ENCODE results near the gene ZGLP1. TPM values are rescaled to one million over a fixed set of nuclear protein-coding genes. Genes with fewer than 3 reads are reported as not detected.
"Not testable (repeated sequence)": the region's sequence is repeated elsewhere in the genome, so short reads cannot be mapped to it uniquely, and the experiment has no call there.

The ZGLP1 gene
- total and polyA plus RNA-seq, 2 experiments from 2014 or later = 4.1 to 12.2 TPM

- Histone ChIP-seq H3K36me3 (no peaks in the 10 kb centered on the region), H3K4me1 (ENCODE audit: low read depth) (no peaks in the 10 kb centered on the region), H3K27me3 (peaks cover 34% of the 10 kb centered on the region), H3K4me3 (no peak overlapping the region), H3K9me3 (ENCODE audit: low read depth) (no peaks in the 10 kb centered on the region), H3K27ac (no peak overlapping the region)
- no peak for TF ChIP-seq CTCF (IDR thresholded peaks at IDR 0.05; ENCODE audit: low read depth, low read length)
- no peak for DNase-seq (ENCODE audit: low read depth in 1 of 2, low spot score in 1 of 2)
Observed at GRCh38 chr19:10285393-10285792, 24.2 kb downstream of the ZGLP1 start.

- Histone ChIP-seq H3K4me3 (no peak overlapping the region), H3K4me1 (ENCODE audit: low read depth) (no peaks in the 10 kb centered on the region), H3K36me3 (no peaks in the 10 kb centered on the region), H3K9me3 (ENCODE audit: low read depth) (no peaks in the 10 kb centered on the region), H3K27me3 (peaks cover 30% of the 10 kb centered on the region), H3K27ac (no peak overlapping the region)
- no peak for TF ChIP-seq CTCF (IDR thresholded peaks at IDR 0.05; ENCODE audit: low read depth, low read length)
- no peak for DNase-seq (ENCODE audit: low read depth in 1 of 2, low spot score in 1 of 2)
Observed at GRCh38 chr19:10284960-10285278, 24.7 kb downstream of the ZGLP1 start.

- H3K4me1 ChIP-seq (ENCODE audit: low read depth) = no peaks in the 10 kb centered on the region
- no peak for TF ChIP-seq CTCF (IDR thresholded peaks at IDR 0.05; ENCODE audit: low read depth, low read length)
- H3K27ac ChIP-seq = no peak overlapping the region
- H3K27me3 ChIP-seq = peaks cover 23% of the 10 kb centered on the region
- H3K4me3 ChIP-seq = no peak overlapping the region
- no peaks in the 10 kb centered on the region for H3K9me3 ChIP-seq (ENCODE audit: low read depth)
- DNase-seq (ENCODE audit: low read depth in 1 of 2, low spot score in 1 of 2) = no peak
- H3K36me3 ChIP-seq = no peaks in the 10 kb centered on the region
Observed at GRCh38 chr19:10284065-10284959, 25.3 kb downstream of the ZGLP1 start.

GRCh38 chr19:10283301-10284064 is 26.1 kb downstream of the ZGLP1 start:
- H3K36me3 ChIP-seq = no peaks in the 10 kb centered on the region
- no peak overlapping the region for H3K4me3 ChIP-seq
- no peaks in the 10 kb centered on the region for H3K4me1 ChIP-seq (ENCODE audit: low read depth)
- no peak for DNase-seq (ENCODE audit: low read depth in 1 of 2, low spot score in 1 of 2)
- no peak for TF ChIP-seq CTCF (IDR thresholded peaks at IDR 0.05; ENCODE audit: low read depth, low read length)
- H3K9me3 ChIP-seq (ENCODE audit: low read depth) = no peaks in the 10 kb centered on the region
- peaks cover 15% of the 10 kb centered on the region for H3K27me3 ChIP-seq
- H3K27ac ChIP-seq = no peak overlapping the region

- not testable (repeated sequence) for H3K4me1 ChIP-seq (ENCODE audit: low read depth); H3K27ac ChIP-seq; H3K27me3 ChIP-seq; H3K4me3 ChIP-seq; H3K9me3 ChIP-seq (ENCODE audit: low read depth); DNase-seq (ENCODE audit: low read depth in 1 of 2, low spot score in 1 of 2); H3K36me3 ChIP-seq
Observed at GRCh38 chr19:10282043-10282442, 27.6 kb downstream of the ZGLP1 start.
